Uterus (tissue), 2 donors: Measurements from ENCODE around the gene BCAN.

Experiments used
- POLR2A ChIP-seq, 2 donors: fragments of 450-650 bp; IDR thresholded peaks; one replicate each; pipeline ENCODE4 v1.6.1; 2016; ENCODE audit warnings: antibody characterized with exemption in 2 of 2, mild to moderate bottlenecking in 1 of 2, moderate library complexity in 1 of 2
- TF ChIP-seq, protein P1 (sequence below), 4 experiments: fragments of 200-600 bp in 2 of 4; fragments of 450-650 bp in 2 of 4; sonication (generic) in 2 of 4; IDR thresholded peaks; one replicate each; pipeline ENCODE4 v1.5.1; 2016 to 2019; ENCODE audit warnings: antibody characterized with exemption in 4 of 4, mild to moderate bottlenecking in 2 of 4, moderate library complexity in 1 of 4

DNA sequence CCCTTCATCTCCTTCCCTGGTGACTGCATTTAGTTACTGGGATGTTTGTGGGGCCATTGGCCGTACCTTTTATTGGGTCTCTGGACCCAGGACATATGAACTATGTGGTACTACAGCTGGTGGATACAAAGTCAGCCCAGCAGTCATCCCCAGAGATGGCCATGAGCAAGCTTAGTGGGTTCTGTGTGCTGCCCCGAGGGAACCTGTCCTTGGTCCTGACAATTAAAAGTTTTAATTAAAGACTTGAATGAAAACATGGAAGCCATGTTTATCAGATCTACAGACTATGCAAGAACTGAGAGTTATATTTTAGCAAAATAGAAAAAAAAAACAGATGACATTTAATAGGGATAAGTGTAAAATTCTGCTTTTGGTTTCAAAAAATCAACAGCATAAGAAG is 38.1 kb downstream of the BCAN start:
- no peak for TF ChIP-seq POLR2A (IDR thresholded peaks at IDR 0.05)
- TF ChIP-seq, protein P1, sequence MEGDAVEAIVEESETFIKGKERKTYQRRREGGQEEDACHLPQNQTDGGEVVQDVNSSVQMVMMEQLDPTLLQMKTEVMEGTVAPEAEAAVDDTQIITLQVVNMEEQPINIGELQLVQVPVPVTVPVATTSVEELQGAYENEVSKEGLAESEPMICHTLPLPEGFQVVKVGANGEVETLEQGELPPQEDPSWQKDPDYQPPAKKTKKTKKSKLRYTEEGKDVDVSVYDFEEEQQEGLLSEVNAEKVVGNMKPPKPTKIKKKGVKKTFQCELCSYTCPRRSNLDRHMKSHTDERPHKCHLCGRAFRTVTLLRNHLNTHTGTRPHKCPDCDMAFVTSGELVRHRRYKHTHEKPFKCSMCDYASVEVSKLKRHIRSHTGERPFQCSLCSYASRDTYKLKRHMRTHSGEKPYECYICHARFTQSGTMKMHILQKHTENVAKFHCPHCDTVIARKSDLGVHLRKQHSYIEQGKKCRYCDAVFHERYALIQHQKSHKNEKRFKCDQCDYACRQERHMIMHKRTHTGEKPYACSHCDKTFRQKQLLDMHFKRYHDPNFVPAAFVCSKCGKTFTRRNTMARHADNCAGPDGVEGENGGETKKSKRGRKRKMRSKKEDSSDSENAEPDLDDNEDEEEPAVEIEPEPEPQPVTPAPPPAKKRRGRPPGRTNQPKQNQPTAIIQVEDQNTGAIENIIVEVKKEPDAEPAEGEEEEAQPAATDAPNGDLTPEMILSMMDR (IDR thresholded peaks at IDR 0.05) = no peak
